Suppressor macrophage treated with lipopolysaccharide for 1 hour (primary cell): ENCODE data around the gene CHAF1A.

Experiments used
- DNase-seq, 3 donors: peaks; one replicate each; pipeline ENCODE4 v3.0.0-alpha.2; 2020 to 2022

The CHAF1A gene

GRCh38 chr19:4406626-4407025 is 4.2 kb downstream of the CHAF1A start:
- DNase-seq, result no peak

- DNase-seq, result no peak
These were observed 6.9 kb downstream of the CHAF1A start for GRCh38 chr19:4409123-4409933.

- no peak for DNase-seq
These were observed 11.1 kb downstream of the CHAF1A start for GRCh38 chr19:4413588-4413987.

GRCh38 chr19:4414144-4414799 is 11.8 kb downstream of the CHAF1A start:
- DNase-seq, result no peak

GRCh38 chr19:4414800-4415321 is 12.4 kb downstream of the CHAF1A start:
- DNase-seq, result no peak

- no peak for DNase-seq
These were observed 12.9 kb downstream of the CHAF1A start for GRCh38 chr19:4415352-4415751.

- DNase-seq, result no peak
These were observed 13.8 kb downstream of the CHAF1A start for GRCh38 chr19:4416268-4416667.

- peak in 1 of 3 donors; percentile 17 for DNase-seq
These were observed 21.1 kb downstream of the CHAF1A start for GRCh38 chr19:4423416-4424126.

- no peak for DNase-seq
These were observed 23.1 kb downstream of the CHAF1A start for GRCh38 chr19:4425537-4425936.

- DNase-seq, result no peak
These were observed 26.0 kb downstream of the CHAF1A start for GRCh38 chr19:4428326-4428975.

- DNase-seq, result peak; percentile 35 to 63 (median 44)
These were observed 26.8 kb downstream of the CHAF1A start for GRCh38 chr19:4429256-4429655.

GRCh38 chr19:4429771-4430171 is 27.3 kb downstream of the CHAF1A start:
- no peak for DNase-seq

- DNase-seq, result peak; percentile 92 to 97 (median 96)
These were observed 28.3 kb downstream of the CHAF1A start for GRCh38 chr19:4430760-4431159.

- peak in 2 of 3 donors; percentile 10 to 38 for DNase-seq
These were observed 28.9 kb downstream of the CHAF1A start for GRCh38 chr19:4431296-4431695.

GRCh38 chr19:4431808-4432674 is 29.6 kb downstream of the CHAF1A start:
- DNase-seq, result peak; percentile 79 to 90 (median 87)

- no peak for DNase-seq
These were observed 30.6 kb downstream of the CHAF1A start for GRCh38 chr19:4432918-4433506.

GRCh38 chr19:4434391-4434790 is 32.0 kb downstream of the CHAF1A start:
- no peak for DNase-seq

GRCh38 chr19:4436231-4436630 is 33.8 kb downstream of the CHAF1A start:
- no peak for DNase-seq

GRCh38 chr19:4437103-4437502 is 34.7 kb downstream of the CHAF1A start:
- DNase-seq, result no peak

- no peak for DNase-seq
These were observed 36.8 kb downstream of the CHAF1A start for GRCh38 chr19:4439243-4439642.
